ENCODE measurements around the gene PAXIP1.

DNA sequence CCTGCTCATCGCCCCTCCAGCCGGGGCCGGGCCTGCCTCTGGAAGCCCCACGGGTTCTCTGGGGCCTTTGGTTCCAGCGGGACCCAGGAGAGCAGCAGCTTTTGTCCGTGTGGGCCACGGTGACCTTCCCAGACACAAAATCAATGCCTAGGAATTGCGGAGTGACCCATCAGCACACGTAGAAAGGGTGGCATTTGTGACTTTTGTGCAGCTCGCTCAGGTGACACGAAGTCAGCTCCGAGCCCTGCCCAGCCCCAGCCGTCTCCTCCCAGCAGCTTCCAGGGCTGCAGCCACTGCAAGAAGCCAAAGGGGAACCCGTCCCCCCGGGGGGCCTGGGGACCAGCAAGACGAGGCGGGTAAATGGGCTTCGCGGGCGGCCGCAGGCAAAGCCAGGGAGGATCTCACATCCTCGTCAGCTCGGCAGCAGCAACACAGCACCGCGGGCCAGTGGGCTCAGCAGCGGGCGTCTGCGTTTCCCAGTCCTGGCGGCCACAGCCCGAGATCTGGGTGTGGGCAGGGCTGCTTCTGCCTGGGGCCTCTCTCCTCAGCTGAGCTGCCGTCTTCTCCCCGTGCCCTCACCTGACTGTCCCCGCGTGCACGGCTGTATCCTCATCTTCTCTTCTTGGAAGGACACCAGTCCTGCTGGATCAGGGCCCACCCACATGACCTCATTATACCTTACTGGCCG, 88.5 kb downstream of the PAXIP1 start:
- TF ChIP-seq, protein P1, sequence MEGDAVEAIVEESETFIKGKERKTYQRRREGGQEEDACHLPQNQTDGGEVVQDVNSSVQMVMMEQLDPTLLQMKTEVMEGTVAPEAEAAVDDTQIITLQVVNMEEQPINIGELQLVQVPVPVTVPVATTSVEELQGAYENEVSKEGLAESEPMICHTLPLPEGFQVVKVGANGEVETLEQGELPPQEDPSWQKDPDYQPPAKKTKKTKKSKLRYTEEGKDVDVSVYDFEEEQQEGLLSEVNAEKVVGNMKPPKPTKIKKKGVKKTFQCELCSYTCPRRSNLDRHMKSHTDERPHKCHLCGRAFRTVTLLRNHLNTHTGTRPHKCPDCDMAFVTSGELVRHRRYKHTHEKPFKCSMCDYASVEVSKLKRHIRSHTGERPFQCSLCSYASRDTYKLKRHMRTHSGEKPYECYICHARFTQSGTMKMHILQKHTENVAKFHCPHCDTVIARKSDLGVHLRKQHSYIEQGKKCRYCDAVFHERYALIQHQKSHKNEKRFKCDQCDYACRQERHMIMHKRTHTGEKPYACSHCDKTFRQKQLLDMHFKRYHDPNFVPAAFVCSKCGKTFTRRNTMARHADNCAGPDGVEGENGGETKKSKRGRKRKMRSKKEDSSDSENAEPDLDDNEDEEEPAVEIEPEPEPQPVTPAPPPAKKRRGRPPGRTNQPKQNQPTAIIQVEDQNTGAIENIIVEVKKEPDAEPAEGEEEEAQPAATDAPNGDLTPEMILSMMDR (IDR thresholded peaks at IDR 0.05): no peak
- TF ChIP-seq POLR2A (IDR thresholded peaks at IDR 0.05) (no peak), EP300 (IDR thresholded peaks at IDR 0.05) (no peak)

Measured in ovary (tissue), 3 donors.